ENCODE data around the gene ELFN1.

Gene ELFN1

GRCh38 chr7:1669954-1670893 is at the start of gene ELFN1:
Gene ELFN1 (plus strand): TSS chr7:1670277. CDS start chr7:1744597, 74,320 bp downstream.
- DNase-seq, result no peak

GRCh38 chr7:1620835-1621234 is 49.2 kb upstream of the ELFN1 start:
- no peak for DNase-seq

- DNase-seq, result no peak
Measured at GRCh38 chr7:1621718-1622117, 48.4 kb upstream of the ELFN1 start.

- DNase-seq, result no peak
Measured at GRCh38 chr7:1622441-1622840, 47.6 kb upstream of the ELFN1 start.

GRCh38 chr7:1623810-1624209 is 46.3 kb upstream of the ELFN1 start:
- DNase-seq, result no peak

- no peak for DNase-seq
Measured at GRCh38 chr7:1624999-1625927, 44.8 kb upstream of the ELFN1 start.

- DNase-seq, result no peak
Measured at GRCh38 chr7:1626769-1627168, 43.3 kb upstream of the ELFN1 start.

- DNase-seq, result no peak
Measured at GRCh38 chr7:1630700-1631336, 39.3 kb upstream of the ELFN1 start.

GRCh38 chr7:1631678-1632077 is 38.4 kb upstream of the ELFN1 start:
- DNase-seq, result no peak

GRCh38 chr7:1632506-1632905 is 37.6 kb upstream of the ELFN1 start:
- no peak for DNase-seq

- DNase-seq, result no peak
Measured at GRCh38 chr7:1632916-1633785, 36.9 kb upstream of the ELFN1 start.

- DNase-seq, result no peak
Measured at GRCh38 chr7:1635401-1635800, 34.7 kb upstream of the ELFN1 start.

GRCh38 chr7:1637155-1637554 is 32.9 kb upstream of the ELFN1 start:
- DNase-seq, result no peak

- no peak for DNase-seq
Measured at GRCh38 chr7:1638215-1638661, 31.8 kb upstream of the ELFN1 start.

GRCh38 chr7:1639071-1639470 is 31.0 kb upstream of the ELFN1 start:
- DNase-seq, result no peak

- DNase-seq, result no peak
Measured at GRCh38 chr7:1639532-1640175, 30.4 kb upstream of the ELFN1 start.

GRCh38 chr7:1640376-1641172 is 29.5 kb upstream of the ELFN1 start:
- DNase-seq, result no peak

GRCh38 chr7:1641173-1641572 is 28.9 kb upstream of the ELFN1 start:
- DNase-seq, result no peak

GRCh38 chr7:1641661-1642260 is 28.3 kb upstream of the ELFN1 start:
- DNase-seq, result no peak

GRCh38 chr7:1642291-1642731 is 27.8 kb upstream of the ELFN1 start:
- no peak for DNase-seq

All from activated naive CD4-positive, alpha-beta T cell (primary cell).